Neural cell (in vitro differentiated cells): ENCODE results near the gene FCER2. TPM values are rescaled to one million over a fixed set of nuclear protein-coding genes. Genes with fewer than 3 reads are reported as not detected.

Experiments used
- H2AFZ ChIP-seq: fragments of 200-600, 300-800 bp; sonication (generic), shearing (Covaris generic); 2 replicates; pipeline ENCODE4 v1.6.0; 2014; ENCODE audit warnings: low read depth, mild to moderate bottlenecking, antibody characterized with exemption, low read length, moderate library complexity
- H3F3A ChIP-seq: fragments of 200-600 bp; shearing (Covaris generic); 2 replicates; pipeline ENCODE4 v1.6.1; 2016; ENCODE audit warnings: mild to moderate bottlenecking, moderate library complexity, mixed read lengths, antibody characterized with exemption, low read length; ENCODE audit not compliant: insufficient read depth, poor library complexity, severe bottlenecking
- H3K27ac ChIP-seq: fragments of 200-600, 300-800 bp; sonication (generic), shearing (Covaris generic); 2 replicates; pipeline ENCODE4 v1.5.1; 2014; ENCODE audit warnings: mild to moderate bottlenecking, low read length, moderate library complexity
- H3K27me3 ChIP-seq: fragments of 300-800, 200-600 bp; sonication (generic), shearing (Covaris generic); 2 replicates; pipeline ENCODE4 v1.6.0; 2014; ENCODE audit warnings: mild to moderate bottlenecking, low read depth, low read length, moderate library complexity; ENCODE audit not compliant: insufficient read depth
- H3K36me3 ChIP-seq: fragments of 300-800, 200-600 bp; sonication (generic), shearing (Covaris generic); 2 replicates; pipeline ENCODE4 v1.5.1; 2014; ENCODE audit warnings: mild to moderate bottlenecking, antibody characterized with exemption, low read length, moderate library complexity; ENCODE audit not compliant: insufficient read depth
- H3K4me2 ChIP-seq: fragments of 300-800, 200-600 bp; sonication (generic), shearing (Covaris generic); 2 replicates; pipeline ENCODE4 v1.6.0; 2014; ENCODE audit warnings: mild to moderate bottlenecking, low read length
- H3K4me3 ChIP-seq: fragments of 300-800, 200-600 bp; sonication (generic), shearing (Covaris generic); 2 replicates; pipeline ENCODE4 v1.5.1; 2014; ENCODE audit warnings: mild to moderate bottlenecking, low read length, moderate library complexity
- H3K79me2 ChIP-seq: fragments of 200-600 bp; shearing (Covaris generic); replicated peaks from 2 replicates; pipeline ENCODE4 v1.6.0; 2014; ENCODE audit warnings: mild to moderate bottlenecking, low read length, moderate library complexity; ENCODE audit not compliant: insufficient read depth
- H3K9ac ChIP-seq: fragments of 300-800, 200-600 bp; sonication (generic), shearing (Covaris generic); 2 replicates; pipeline ENCODE4 v1.6.1; 2016; ENCODE audit warnings: mild to moderate bottlenecking, low read length, mixed read lengths
- H3K9me2 ChIP-seq: fragments of 200-600 bp; shearing (Covaris generic); 2 replicates; pipeline ENCODE4 v1.6.1; 2016; ENCODE audit warnings: mild to moderate bottlenecking, low read length, mixed read lengths; ENCODE audit not compliant: insufficient read depth
- H3K9me3 ChIP-seq: fragments of 200-600, 300-800 bp; sonication (generic), shearing (Covaris generic); 2 replicates; pipeline ENCODE4 v1.6.1; 2016; ENCODE audit warnings: mild to moderate bottlenecking, mixed run types, low read length, moderate library complexity, mixed read lengths
- H4K20me1 ChIP-seq: fragments of 200-600 bp; shearing (Covaris generic); 2 replicates; pipeline ENCODE4 v1.6.1; 2016; ENCODE audit warnings: mild to moderate bottlenecking, mixed run types; ENCODE audit not compliant: insufficient read depth
- EP300 ChIP-seq: fragments of 450-650 bp; conservative IDR thresholded peaks from 2 replicates; pipeline ENCODE4 v1.6.1; 2014; ENCODE audit warnings: antibody characterized with exemption, mild to moderate bottlenecking, moderate library complexity; ENCODE audit not compliant: poor library complexity, severe bottlenecking
- EZH2 ChIP-seq: fragments of 200-600, 300-800 bp; shearing (Covaris generic), sonication (generic); IDR thresholded peaks from 2 replicates; pipeline ENCODE4 v1.6.1; 2014; ENCODE audit warnings: antibody characterized with exemption, low read length, borderline replicate concordance, mild to moderate bottlenecking; ENCODE audit not compliant: insufficient read depth, poor library complexity, severe bottlenecking
- MXI1 ChIP-seq: fragments of 450-650 bp; conservative IDR thresholded peaks from 2 replicates; pipeline ENCODE4 v1.6.1; 2014; ENCODE audit warnings: antibody characterized with exemption, mild to moderate bottlenecking; ENCODE audit not compliant: poor library complexity, severe bottlenecking
- POLR2AphosphoS5 ChIP-seq: IDR thresholded peaks from 2 replicates; pipeline ENCODE4 v1.6.1; 2012
- RAD21 ChIP-seq: fragments of 450-650 bp; conservative IDR thresholded peaks from 2 replicates; pipeline ENCODE4 v1.6.1; 2014; ENCODE audit warnings: antibody characterized with exemption, mild to moderate bottlenecking, moderate library complexity
- SMC3 ChIP-seq: fragments of 450-650 bp; conservative IDR thresholded peaks from 2 replicates; pipeline ENCODE4 v1.6.1; 2014; ENCODE audit warnings: antibody characterized with exemption, mild to moderate bottlenecking, moderate library complexity; ENCODE audit not compliant: poor library complexity
- TAF1 ChIP-seq: IDR thresholded peaks from 2 replicates; pipeline ENCODE4 v1.6.1; 2012; ENCODE audit warnings: low read depth
- polyA plus RNA-seq: library from polyadenylated mRNA; depleted of rRNA; stranded (reverse); fragments of >200 nt; gene quantifications from 2 replicates; pipeline ENCODE4 v1.2.3, GENCODE V29; 2014
- TF ChIP-seq, protein P1 (sequence below): fragments of 450-650 bp; IDR thresholded peaks from 2 replicates; pipeline ENCODE4 v1.5.1; 2014; ENCODE audit warnings: antibody characterized with exemption, mild to moderate bottlenecking, moderate library complexity; ENCODE audit not compliant: poor library complexity, severe bottlenecking
- TF ChIP-seq, protein P2 (sequence below): IDR thresholded peaks from 2 replicates; pipeline ENCODE4 v1.6.1; 2012; ENCODE audit warnings: borderline replicate concordance

Gene FCER2
- polyA plus RNA-seq, 1 donor from 2014 or later = not detected

DNA sequence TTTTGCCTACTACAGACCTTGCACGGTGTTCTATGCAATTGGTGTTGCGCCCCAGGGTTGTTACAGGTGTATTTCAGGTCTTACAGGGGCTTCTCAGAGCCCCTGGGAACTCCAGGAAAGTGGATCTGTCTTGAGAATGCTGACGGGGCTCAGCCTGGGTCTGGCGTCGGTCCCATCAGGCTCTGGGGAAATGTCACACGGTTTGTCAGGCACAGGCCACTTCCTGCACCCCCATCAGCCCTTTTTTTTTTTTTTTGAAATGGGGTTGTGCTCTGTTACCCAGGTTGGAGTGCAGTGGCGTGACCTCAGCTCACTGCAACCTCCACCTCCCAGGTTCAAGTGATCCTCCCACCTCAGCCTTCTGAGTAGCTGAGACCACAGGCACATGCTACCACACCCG lies 16.7 kb upstream of the FCER2 start:
- no peaks in the 10 kb centered on the region for H3K36me3 ChIP-seq
- H3F3A ChIP-seq = no peaks in the 10 kb centered on the region
- TF ChIP-seq MXI1 (no peak), TAF1 (no peak)
- TF ChIP-seq, protein P1, sequence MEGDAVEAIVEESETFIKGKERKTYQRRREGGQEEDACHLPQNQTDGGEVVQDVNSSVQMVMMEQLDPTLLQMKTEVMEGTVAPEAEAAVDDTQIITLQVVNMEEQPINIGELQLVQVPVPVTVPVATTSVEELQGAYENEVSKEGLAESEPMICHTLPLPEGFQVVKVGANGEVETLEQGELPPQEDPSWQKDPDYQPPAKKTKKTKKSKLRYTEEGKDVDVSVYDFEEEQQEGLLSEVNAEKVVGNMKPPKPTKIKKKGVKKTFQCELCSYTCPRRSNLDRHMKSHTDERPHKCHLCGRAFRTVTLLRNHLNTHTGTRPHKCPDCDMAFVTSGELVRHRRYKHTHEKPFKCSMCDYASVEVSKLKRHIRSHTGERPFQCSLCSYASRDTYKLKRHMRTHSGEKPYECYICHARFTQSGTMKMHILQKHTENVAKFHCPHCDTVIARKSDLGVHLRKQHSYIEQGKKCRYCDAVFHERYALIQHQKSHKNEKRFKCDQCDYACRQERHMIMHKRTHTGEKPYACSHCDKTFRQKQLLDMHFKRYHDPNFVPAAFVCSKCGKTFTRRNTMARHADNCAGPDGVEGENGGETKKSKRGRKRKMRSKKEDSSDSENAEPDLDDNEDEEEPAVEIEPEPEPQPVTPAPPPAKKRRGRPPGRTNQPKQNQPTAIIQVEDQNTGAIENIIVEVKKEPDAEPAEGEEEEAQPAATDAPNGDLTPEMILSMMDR = no peak
- TF ChIP-seq, protein P2, sequence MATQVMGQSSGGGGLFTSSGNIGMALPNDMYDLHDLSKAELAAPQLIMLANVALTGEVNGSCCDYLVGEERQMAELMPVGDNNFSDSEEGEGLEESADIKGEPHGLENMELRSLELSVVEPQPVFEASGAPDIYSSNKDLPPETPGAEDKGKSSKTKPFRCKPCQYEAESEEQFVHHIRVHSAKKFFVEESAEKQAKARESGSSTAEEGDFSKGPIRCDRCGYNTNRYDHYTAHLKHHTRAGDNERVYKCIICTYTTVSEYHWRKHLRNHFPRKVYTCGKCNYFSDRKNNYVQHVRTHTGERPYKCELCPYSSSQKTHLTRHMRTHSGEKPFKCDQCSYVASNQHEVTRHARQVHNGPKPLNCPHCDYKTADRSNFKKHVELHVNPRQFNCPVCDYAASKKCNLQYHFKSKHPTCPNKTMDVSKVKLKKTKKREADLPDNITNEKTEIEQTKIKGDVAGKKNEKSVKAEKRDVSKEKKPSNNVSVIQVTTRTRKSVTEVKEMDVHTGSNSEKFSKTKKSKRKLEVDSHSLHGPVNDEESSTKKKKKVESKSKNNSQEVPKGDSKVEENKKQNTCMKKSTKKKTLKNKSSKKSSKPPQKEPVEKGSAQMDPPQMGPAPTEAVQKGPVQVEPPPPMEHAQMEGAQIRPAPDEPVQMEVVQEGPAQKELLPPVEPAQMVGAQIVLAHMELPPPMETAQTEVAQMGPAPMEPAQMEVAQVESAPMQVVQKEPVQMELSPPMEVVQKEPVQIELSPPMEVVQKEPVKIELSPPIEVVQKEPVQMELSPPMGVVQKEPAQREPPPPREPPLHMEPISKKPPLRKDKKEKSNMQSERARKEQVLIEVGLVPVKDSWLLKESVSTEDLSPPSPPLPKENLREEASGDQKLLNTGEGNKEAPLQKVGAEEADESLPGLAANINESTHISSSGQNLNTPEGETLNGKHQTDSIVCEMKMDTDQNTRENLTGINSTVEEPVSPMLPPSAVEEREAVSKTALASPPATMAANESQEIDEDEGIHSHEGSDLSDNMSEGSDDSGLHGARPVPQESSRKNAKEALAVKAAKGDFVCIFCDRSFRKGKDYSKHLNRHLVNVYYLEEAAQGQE = no peak
- H3K79me2 ChIP-seq = no peaks in the 10 kb centered on the region
- H3K4me2 ChIP-seq = no peak overlapping the region
- H4K20me1 ChIP-seq = no peaks in the 10 kb centered on the region
- H3K4me3 ChIP-seq = no peak overlapping the region
- no peaks in the 10 kb centered on the region for H3K27me3 ChIP-seq
- no peaks in the 10 kb centered on the region for H3K9me3 ChIP-seq
- H2AFZ ChIP-seq = no peak overlapping the region
- no peak overlapping the region for H3K9ac ChIP-seq
- H3K27ac ChIP-seq = no peak overlapping the region
- H3K9me2 ChIP-seq = no peaks in the 10 kb centered on the region

DNA sequence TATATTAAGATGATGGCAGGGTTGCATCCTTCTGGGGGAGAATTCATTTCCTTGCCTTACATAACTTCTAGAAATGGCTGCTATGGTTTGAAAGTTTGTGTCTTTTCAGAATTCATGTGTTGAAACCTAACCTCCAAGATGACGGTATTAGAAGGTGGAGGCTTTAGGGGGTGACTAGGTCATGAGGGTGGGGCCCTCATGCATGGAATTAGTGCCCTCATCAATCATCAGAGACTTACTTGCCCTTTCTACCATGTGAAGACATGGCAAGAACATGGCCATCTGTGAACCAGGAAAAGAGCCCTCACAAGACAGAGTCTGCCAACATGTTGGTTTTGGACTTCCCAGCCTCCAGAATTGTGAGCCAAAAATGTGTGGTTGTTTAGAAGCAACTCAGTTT lies 14.8 kb upstream of the FCER2 start:
- Histone ChIP-seq H3K9me2 (no peaks in the 10 kb centered on the region), H2AFZ (no peak overlapping the region), H3K4me2 (no peak overlapping the region), H4K20me1 (no peaks in the 10 kb centered on the region), H3K79me2 (no peaks in the 10 kb centered on the region), H3K27me3 (no peaks in the 10 kb centered on the region), H3K27ac (no peak overlapping the region), H3K36me3 (no peaks in the 10 kb centered on the region), H3K4me3 (no peak overlapping the region), H3K9ac (no peak overlapping the region), H3K9me3 (no peaks in the 10 kb centered on the region), H3F3A (no peaks in the 10 kb centered on the region)
- no peak for TF ChIP-seq EP300
- no peak for TF ChIP-seq SMC3
- TF ChIP-seq, protein P2 = no peak
- no peak for TF ChIP-seq TAF1
- no peak for TF ChIP-seq POLR2AphosphoS5
- no peak for TF ChIP-seq MXI1
- no peak for TF ChIP-seq EZH2
- TF ChIP-seq, protein P1 = no peak
- TF ChIP-seq RAD21 = no peak
